ENCODE measurements around the gene CBFA2T2.

CBFA2T2 gene

DNA sequence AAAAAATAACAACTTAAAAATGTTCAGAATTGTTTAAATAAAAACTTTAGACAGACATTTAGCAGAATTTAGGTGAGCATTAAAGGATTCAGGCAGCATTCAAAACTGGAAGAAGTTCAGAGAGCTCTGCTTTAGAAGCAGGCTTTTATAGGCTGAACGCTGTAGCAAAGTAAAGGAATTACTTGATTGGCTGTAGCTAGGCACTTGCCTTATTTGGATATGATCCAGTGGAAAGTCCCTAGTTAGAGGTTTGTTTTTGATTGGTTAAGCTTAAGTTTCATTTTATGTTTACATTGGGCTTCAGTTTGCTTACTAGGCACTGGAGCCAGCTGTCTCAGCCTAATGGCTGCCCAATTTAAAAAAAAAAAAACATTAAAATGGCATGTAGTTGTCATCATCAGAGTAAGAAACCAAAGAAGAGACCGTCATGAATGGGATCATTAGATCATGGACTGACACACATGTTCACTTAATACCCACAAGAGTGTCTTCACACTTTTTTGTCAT is 65.1 kb downstream of the CBFA2T2 start:
- Histone ChIP-seq H3K27me3 (no peaks in the 10 kb centered on the region), H3K9me3 (no peaks in the 10 kb centered on the region), H3K36me3 (peaks cover 3 to 12% (median 4%) of the 10 kb centered on the region in 3 donors), H3K4me3 (peak overlapping the region; percentile 14 to 15), H3K4me1 (peaks cover 0 to 19% (median 7%) of the 10 kb centered on the region in 4 donors), H3K27ac (peak overlapping the region; percentile 34 to 61)
- TF ChIP-seq, protein P1, sequence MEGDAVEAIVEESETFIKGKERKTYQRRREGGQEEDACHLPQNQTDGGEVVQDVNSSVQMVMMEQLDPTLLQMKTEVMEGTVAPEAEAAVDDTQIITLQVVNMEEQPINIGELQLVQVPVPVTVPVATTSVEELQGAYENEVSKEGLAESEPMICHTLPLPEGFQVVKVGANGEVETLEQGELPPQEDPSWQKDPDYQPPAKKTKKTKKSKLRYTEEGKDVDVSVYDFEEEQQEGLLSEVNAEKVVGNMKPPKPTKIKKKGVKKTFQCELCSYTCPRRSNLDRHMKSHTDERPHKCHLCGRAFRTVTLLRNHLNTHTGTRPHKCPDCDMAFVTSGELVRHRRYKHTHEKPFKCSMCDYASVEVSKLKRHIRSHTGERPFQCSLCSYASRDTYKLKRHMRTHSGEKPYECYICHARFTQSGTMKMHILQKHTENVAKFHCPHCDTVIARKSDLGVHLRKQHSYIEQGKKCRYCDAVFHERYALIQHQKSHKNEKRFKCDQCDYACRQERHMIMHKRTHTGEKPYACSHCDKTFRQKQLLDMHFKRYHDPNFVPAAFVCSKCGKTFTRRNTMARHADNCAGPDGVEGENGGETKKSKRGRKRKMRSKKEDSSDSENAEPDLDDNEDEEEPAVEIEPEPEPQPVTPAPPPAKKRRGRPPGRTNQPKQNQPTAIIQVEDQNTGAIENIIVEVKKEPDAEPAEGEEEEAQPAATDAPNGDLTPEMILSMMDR (IDR thresholded peaks at IDR 0.05), result no peak
- intact Hi-C loops (cut with DNase I; ENCODE audit: low total_unique reads), result no loop called here
- DNase-seq, result no peak

DNA sequence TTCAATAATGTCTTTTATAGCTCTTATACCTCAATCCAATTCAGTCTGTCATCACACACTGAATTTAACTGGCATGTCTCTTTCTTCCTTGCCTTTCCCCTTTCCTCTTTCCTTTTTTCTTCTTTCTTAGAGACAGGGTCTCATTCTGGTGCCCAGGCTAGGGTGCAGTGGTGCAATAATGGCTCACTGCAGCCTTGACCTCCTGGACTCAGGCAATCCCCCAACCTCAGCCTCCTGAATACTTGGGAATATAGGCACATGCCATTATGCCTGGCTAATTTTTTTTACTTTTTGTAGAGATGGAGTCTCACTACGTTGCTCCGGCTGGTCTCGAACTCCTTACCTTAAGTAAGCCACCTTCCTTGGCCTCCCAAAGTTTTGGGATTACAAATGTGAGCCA is 65.9 kb downstream of the CBFA2T2 start:
- DNase-seq, result no peak
- no peaks in the 10 kb centered on the region for H3K9me3 ChIP-seq
- H3K36me3 ChIP-seq, result peaks cover 3 to 12% (median 4%) of the 10 kb centered on the region in 3 donors
- H3K4me1 ChIP-seq, result peaks cover 0 to 19% (median 7%) of the 10 kb centered on the region in 4 donors
- TF ChIP-seq, protein P1 (IDR thresholded peaks at IDR 0.05), result no peak
- H3K27me3 ChIP-seq, result no peaks in the 10 kb centered on the region
- peak overlapping the region; percentile 34 to 61 for H3K27ac ChIP-seq
- no peak overlapping the region for H3K4me3 ChIP-seq
- intact Hi-C loops (cut with DNase I; ENCODE audit: low total_unique reads), result no loop called here

DNA sequence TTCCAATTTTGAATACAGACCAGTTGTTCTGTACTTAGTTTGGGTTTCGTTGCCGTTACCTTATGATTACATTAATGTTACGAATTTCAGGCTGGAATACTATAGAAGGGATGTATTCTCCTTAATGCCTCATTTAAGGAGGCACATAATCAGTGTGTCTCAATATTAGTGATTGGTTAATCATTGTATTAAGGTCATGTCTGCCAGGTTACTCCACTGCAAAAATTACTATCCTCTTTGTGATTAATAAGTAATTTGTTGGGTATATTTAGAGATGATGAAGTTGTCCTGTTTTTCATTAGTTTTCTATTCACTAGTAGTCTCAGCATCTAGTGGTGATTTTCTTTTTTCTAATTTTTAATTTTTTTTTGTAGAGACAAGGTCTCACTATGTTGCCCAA is 66.3 kb downstream of the CBFA2T2 start:
- Histone ChIP-seq H3K4me3 (no peak overlapping the region), H3K36me3 (peaks cover 2 to 12% (median 3%) of the 10 kb centered on the region in 3 donors), H3K27ac (peak overlapping the region in 1 of 2 donors; percentile 61), H3K27me3 (no peaks in the 10 kb centered on the region), H3K4me1 (peaks cover 0 to 19% (median 7%) of the 10 kb centered on the region in 4 donors), H3K9me3 (no peaks in the 10 kb centered on the region)
- TF ChIP-seq, protein P1 (IDR thresholded peaks at IDR 0.05), result no peak
- no peak for DNase-seq
- intact Hi-C loops (cut with DNase I; ENCODE audit: low total_unique reads), result no loop called here

DNA sequence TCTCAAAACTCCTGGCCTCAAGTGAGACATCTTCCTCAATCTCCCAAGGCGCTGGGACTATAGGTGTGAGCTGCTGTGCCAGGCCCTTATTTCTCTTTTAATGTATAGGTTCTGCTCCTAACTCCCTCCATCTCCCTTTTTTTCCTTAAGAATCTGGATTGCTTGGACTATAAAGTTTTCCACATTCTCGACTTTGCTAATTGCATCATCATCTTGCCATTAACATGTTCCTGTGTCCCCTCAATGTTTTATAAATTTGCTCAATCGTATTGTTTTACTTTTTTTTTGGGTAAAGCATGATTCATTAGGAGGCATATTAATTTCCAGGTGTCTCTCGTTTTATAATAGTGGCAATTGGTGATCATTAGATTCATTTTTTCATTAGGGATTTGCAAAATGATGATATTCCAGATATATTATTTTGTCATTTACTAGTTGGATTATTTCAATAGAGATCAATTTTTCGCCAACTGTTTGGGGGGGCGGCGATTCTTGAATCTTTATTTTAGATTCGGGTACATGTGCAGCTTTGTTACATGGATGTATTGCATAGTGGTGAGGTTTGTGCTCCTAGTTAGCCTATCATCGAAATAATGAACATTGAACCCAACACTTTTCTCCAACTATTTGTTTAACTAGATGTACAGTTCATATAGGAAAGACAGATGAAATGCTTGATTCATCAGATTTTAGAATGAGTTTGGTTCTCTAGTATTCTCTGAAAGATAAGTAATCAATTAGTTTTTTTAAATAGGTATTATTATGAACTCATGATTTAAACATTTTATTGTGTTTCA is 68.7 kb downstream of the CBFA2T2 start:
- no peak for DNase-seq
- intact Hi-C loops (cut with DNase I; ENCODE audit: low total_unique reads), result no loop called here
- Histone ChIP-seq H3K27ac (no peak overlapping the region), H3K9me3 (no peaks in the 10 kb centered on the region), H3K36me3 (peaks cover 0 to 12% (median 3%) of the 10 kb centered on the region in 3 donors), H3K4me3 (no peak overlapping the region), H3K27me3 (no peaks in the 10 kb centered on the region), H3K4me1 (peaks cover 0 to 36% (median 11%) of the 10 kb centered on the region in 4 donors)
- TF ChIP-seq, protein P1 (IDR thresholded peaks at IDR 0.05), result no peak

DNA sequence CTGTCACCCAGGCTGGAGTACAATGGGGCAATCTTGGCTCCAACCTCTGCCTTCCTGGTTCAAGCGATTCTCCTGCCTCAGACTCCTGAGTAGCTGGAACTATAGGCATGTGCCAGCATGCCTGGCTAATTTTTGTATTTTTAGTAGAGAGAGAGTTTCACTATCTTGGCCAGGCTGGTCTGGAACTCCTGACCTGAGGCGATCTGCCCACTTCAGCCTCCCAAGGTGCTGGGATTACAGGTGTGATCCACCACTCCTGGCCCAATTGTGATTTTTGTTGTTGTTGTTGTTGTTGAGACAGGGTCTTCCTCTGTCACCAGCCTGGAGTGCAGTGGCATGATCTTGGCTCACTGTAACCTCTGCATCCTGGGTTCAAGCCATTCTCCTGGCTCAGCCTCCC is 69.3 kb downstream of the CBFA2T2 start:
- Histone ChIP-seq H3K4me1 (peaks cover 0 to 32% (median 10%) of the 10 kb centered on the region in 4 donors), H3K27me3 (no peaks in the 10 kb centered on the region), H3K27ac (no peak overlapping the region), H3K36me3 (peaks cover 0 to 12% (median 3%) of the 10 kb centered on the region in 3 donors), H3K4me3 (no peak overlapping the region), H3K9me3 (no peaks in the 10 kb centered on the region)
- intact Hi-C loops (cut with DNase I; ENCODE audit: low total_unique reads), result no loop called here
- TF ChIP-seq, protein P1 (IDR thresholded peaks at IDR 0.05), result no peak
- DNase-seq, result no peak

Measured in tibial artery (tissue), 4 donors.